H4 (cell line): ENCODE data around the gene ARMCX2. TPM values are rescaled to one million over a fixed set of nuclear protein-coding genes. Genes with fewer than 3 reads are reported as not detected.
"Not testable (repeated sequence)": the region's sequence is repeated elsewhere in the genome, so short reads cannot be mapped to it uniquely, and the experiment has no call there.

Experiments
- DNase-seq: peaks from one replicate; pipeline ENCODE4 v3.0.0-alpha.2; 2015; ENCODE audit warnings: low spot score
- total RNA-seq: library from RNA; depleted of rRNA; stranded (reverse); fragments of >200 nt; shearing (Covaris generic); gene quantifications from 2 replicates; pipeline ENCODE4 v1.2.3, GENCODE V29; 2014; rRNA removed

The ARMCX2 gene
- total RNA-seq, result 1.5 and 5.9 TPM in 2 replicates

DNA sequence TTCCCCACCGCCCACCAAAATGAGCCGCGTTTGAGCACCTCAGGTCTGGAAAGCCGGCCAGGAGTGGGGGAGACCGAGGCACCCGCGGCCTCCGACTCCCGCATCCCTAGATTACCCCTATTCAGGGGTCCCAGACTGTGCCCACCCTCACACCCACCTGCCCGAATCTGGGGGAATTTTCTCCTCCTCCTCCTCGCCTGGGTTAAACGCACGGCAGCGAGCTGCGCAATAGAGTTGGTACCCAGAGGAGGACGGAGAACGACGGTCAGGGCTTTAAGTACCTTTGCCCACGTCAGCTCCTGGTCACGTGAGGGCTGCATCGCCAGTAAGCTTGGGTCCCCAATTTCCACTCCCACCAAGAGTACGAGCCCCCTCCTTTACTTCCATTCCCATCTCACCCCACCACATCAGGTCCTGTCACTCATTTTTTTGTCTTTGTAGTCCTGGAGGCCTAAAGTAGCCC lies at the start of gene ARMCX2:
TSS of gene ARMCX2 (minus strand) at position 250 of the 463 bp plus-strand sequence. CDS start 2,262 bp downstream, outside the sequence.
- DNase-seq, result no peak

DNA sequence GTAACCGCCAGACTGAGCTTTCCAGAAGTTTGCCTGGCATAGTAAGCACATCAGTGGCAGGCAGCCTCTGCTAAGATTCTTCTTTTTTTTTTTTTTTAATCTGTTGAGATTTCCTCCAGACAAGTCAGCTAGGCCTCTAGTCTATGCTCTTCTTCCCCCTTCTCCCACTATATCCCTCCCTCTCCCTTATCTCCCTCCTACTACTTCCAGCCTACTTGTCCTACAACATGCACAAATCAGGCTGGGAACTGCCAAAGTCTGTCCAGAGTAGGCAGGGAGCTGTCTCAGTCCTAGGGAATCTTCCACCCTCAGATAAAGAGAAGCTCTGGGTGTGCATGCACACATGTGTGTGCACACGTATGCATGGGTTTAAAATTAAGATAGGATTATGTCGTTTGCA lies 49.7 kb upstream of the ARMCX2 start:
- DNase-seq, result no peak

DNA sequence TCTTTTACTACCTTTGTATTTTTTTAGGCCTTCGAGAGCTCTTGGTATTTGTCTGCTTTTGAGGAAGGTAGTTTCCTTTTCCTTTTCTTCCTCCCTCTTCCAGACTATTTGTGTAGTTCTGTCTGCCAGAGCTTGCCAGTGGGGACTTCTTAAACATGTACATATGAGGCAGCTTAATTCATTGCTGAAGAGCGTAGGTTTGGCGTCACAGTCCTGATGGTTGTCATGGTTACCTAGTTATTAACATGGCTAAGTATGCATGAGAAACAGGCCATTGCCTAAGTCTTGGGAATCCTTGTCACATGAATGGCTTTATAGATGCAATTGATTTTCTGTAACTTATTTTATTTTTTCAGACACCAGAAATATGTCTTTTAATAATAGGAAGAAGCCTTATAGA lies 48.5 kb upstream of the ARMCX2 start:
- no peak for DNase-seq

DNA sequence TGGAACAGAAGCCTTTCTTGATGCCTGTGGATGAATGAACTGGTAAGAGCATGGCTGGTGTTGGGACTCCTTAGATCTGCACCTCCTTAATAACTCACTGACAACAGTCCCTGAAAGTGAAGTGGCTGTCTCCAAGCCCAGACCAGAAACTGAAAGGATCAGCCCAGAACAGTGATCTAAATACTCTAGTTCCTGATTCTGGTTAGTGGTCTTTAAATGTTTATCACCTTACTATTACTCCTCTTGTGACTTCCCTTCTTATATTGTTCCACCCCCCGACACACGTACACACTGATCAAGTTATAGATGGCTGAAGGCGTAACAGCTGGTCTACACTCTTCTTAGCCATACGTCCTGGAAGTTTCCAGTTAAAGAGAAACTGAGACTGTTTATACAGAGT lies 33.8 kb upstream of the ARMCX2 start:
- no peak for DNase-seq

DNA sequence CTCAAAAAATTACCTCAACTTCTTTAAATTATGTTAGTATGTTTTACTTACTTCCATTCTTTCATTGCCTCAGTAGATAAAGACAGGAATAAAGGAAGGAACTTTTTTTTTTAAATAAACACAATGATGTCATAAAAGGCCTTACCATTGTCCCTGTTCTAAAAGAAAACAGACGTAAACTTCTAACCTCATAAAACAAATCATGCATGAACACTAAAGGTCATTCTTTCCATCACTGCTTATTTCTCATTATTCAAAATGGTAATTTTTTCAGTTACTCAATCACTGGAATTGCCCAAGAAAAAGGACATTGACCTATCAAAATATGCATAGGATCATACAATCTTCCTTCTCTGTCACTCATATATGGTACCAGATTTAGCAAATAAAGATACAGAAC lies 32.2 kb upstream of the ARMCX2 start:
- DNase-seq, result no peak

DNA sequence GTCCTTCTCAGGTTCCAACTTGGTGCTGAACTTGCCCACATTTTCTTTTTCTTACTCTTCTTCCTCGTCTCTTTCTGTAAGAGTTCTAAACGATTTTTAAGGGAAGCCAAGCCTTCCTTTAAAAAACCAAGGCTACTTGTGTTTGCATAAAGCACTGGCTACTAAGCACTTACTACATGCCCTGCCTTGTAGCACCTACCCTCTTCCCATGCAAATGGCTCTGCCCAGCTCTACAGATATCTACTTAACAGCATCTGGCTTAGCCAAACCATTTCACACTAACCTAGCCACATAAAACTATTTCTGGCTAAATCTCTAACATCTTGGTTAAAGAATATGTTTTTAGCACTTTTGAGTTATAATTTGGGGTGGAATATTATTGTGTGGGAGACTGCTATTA lies 26.9 kb upstream of the ARMCX2 start:
- no peak for DNase-seq

DNA sequence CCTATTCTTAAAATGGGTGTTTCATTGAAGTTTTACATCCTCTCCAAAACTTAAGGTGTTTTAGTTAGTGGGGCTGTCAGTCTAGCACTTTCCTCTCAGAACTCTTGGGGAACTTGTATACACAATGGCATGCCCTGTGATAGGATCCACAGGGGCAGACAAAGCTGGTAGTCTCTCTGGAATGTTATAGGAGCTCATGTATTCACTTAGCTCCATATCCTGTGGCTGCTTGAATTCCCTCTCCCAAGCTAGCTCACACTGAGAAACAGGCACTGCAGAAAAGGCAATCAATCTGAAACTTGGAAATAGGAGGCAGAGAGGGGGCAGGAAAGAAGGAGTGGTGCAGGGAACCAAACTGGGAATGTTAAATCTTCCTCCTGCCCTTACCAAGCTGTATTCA lies 26.3 kb upstream of the ARMCX2 start:
- no peak for DNase-seq

DNA sequence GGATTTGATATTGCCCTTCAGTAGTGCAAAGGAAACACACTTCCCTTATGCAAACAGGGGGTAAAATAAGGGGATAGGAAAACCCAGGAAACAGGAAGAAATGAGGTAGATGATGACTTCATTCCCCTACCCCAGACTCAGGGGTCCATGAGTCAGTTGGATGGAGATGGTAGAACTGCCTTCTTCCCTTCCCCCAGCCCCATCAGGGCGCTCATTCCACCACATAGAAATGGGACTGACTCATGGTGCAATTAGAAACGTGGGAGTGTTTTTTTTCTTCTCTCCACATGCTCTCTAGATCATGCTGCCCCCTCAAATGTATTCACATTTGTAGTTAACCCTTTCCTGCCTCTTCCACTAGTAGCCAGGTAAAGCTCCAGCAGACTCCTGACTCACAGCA lies 23.1 kb upstream of the ARMCX2 start:
- peak; percentile 31 for DNase-seq

DNA sequence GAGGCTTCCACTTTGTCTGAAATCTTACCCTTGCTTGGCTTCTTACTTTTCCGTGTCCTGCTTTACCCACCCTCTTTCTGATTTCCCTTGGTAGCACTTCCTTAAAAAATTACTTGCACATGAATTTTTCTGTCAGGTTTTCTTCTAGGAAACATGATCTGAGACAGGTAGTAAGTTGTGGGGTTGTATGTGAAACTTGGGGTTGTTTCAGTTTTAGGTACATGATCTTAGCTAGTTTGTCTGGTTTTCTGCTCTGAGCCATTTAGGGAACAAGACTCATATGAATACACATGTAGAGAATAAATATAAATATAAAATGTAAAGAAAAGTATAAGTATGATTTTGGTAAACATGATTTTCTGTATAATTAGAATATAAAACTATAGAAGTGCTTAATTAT lies 17.4 kb upstream of the ARMCX2 start:
- DNase-seq, result no peak

DNA sequence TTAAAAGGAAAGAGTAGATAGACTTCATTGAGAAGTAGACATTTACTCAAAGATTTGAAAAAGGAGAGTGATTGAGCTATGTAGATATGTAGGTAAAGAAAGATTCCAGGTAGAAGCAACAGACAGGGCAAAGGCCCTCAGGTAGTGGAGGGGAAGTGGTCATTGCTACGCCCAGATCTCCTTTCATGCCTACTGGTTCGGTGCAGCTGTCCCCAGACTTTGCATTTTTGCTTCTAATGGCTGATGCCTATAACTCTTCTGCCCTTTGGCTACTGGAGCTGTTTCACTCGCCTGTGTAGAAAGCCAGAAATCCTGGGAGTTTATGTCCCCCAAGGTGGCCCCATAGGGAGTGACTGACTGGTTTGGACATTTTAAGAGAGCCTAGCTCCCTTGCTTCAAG lies 16.9 kb upstream of the ARMCX2 start:
- DNase-seq, result no peak

DNA sequence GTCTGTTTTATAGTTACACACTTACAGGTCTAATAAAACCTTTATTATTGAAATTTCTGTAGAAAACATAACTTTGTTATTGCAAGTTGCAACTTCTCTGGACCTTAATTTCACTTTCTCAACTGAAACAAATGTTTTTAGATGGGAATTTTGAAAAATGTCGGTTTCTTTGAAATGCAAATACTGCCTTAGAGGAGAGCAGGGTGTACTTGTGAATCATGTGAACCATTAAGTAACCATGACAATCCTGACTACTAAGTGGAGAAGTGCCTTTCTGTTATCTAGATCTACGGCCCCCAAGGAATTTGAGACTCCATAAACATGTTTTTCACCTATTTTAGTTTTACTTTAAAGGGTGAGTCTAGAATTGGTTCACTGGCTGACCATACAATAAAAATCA lies 8.5 kb upstream of the ARMCX2 start:
- no peak for DNase-seq

DNA sequence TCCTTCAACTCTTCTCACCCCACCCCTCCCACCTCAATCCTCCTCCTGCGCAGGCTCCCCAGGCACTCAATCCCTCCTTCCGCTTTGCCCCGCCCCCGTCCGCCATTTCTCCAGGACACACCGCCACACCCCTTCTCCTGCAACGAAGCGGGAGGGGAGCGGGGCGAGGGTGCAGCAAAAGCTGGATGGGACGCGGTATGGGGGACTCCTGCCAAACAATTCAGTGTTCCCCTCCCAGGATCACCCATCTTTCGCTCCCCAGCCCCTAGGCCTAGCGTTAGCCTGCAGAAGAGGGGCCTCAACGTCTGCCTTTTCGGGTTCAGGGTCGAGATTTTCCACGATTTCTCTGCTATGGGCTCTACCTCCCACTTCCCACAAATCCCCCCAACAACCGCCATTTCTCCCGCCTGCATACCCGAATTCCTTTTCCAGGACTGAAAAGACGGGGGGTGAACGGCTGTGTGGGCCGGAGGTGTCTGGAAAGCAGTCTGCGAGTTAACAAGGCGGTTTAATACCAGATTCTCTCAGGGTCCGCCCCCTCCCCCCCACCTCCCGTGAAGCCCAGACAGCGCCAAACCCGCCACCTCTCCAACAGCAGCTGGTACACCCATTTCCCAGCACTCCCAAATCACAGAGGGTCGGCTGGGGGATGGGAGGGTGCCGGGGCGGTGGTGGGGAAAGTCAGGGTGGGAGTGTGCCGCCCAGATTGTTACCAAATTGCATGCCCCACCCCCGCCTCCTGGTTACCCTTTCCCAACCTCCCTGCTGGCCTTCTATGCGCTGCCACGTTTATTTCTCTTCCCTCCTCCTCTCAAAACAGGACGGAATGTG lies 774 bp downstream of the ARMCX2 start:
- peak; percentile 60 for DNase-seq

DNA sequence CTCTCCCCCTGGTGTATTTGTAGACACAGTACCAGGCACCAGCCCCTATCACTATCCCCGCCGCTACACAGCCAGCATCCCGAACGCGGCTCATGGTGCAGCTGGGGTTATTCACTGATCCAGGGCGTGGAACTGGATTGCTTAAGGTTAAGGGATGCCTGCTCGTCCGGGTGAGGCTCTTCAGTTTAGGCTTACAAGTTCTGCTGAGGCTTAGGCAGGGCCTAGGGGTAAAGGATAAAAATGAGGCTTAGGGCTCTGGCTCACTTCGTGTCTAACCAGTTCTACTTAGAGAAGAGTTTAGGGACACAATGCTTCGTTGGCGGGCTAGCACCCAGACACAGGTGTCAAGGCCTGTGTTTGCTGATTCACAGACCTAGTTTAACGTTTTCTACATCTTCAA lies 2.2 kb downstream of the ARMCX2 start:
- no peak for DNase-seq

DNA sequence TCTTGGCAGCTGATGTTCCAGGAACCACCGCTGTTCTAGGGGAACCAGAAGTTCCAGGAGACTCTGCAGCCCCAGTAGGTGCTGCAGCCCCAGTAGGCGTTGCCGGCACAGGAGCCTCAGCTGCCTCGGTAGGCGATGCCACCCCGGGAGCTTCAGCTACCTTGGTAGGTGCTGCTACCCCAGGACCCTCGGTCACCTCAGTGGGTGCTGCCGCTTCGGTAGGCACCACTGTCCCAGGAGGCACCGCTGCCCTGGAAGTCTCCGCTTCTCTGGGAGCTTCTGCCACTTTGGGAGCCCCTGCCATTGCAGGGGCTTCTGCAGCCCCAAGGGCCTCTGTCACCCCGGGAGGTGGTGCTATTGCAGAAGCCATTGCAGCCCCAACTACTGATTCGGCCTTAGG lies 2.8 kb downstream of the ARMCX2 start:
- DNase-seq, result no peak

DNA sequence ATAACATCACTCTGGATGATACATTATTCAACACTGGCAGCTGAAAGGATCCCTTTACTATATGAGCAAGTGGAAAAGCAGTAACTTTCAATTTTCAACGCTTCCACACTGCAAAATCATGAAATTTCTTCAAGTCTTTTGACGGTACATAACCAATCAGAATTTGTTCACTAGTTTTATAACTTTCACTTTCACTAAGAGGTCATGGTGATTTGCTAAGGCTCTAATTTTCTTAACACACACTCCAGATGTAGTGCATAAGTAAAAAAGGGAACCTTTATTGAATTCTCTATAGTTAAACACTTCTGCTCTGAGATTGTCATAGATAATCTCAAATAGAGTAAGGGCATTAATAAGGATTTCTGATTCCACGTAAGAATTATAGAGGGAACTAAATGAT lies 4.1 kb downstream of the ARMCX2 start:
- no peak for DNase-seq

DNA sequence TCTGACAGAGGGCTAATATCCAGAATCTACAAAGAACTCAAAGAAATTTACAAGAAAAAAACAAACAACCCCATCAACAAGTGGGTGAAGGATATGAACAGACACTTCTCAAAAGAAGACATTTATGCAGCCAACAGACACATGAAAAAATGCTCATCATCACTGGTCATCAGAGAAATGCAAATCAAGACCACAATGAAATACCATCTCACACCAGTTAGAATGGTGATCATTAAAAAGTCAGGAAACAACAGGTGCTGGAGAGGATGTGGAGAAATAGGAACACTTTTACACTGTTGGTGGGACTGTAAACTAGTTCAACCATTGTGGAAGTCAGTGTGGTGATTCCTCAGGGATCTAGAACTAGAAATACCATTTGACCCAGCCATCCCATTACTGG lies 11.9 kb downstream of the ARMCX2 start:
- not testable (repeated sequence) for DNase-seq

DNA sequence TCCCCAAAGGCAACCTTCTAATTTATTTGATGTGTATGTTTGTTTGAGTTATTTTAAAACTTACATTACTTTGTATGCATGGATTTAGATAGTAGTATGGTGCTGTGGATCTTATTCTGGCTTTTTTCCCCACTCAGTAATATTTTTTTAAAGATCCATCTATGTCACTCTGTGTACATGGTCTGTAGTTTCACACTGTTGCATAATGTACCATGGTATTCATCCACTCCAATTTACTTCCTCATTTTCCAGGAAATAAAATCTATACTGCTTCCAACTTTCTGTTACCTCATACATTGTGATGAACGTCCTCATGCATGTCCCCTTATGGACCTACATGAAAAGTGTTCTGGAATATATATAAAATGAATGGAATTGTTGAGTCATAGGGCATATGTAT lies 17.6 kb downstream of the ARMCX2 start:
- no peak for DNase-seq

DNA sequence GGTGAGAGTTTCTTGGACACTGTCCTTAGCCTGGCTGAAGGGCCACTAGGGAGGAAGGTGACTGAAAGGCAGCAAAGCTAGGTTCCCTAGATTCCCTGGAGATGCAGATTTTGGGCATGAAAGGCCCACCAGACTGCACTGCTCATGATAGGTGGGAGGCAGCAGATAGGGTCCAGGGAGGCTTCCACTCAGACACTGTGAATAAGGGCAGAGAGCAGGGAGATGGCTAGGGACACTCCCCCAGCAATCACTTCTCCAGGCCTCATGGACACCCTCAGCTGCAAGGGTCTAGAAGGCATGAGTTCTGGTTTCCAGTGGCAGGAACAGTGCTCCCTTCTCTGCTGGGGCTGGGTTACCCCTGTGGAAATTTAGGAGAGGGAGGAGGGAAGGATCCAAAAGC lies 20.1 kb downstream of the ARMCX2 start:
- no peak for DNase-seq

DNA sequence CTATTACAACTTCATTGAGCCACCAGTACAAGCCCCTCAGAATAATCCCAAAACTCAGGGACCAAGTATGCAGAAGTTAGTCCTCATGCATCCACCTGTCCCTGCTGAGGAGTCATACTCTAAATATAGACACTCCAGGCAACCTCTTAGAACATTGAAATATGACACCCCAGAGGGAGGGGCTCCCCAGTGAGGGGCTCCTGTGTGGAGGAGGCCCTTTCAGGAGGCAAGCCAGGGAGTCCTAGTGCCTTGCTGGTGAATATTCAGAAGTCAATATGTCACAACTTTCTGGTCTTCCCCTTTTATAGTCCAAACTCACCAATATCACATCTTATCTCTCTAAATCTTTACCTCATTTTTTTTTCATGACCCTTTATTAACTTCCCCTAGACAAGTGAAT lies 40.3 kb downstream of the ARMCX2 start:
- DNase-seq, result peak; percentile 27

DNA sequence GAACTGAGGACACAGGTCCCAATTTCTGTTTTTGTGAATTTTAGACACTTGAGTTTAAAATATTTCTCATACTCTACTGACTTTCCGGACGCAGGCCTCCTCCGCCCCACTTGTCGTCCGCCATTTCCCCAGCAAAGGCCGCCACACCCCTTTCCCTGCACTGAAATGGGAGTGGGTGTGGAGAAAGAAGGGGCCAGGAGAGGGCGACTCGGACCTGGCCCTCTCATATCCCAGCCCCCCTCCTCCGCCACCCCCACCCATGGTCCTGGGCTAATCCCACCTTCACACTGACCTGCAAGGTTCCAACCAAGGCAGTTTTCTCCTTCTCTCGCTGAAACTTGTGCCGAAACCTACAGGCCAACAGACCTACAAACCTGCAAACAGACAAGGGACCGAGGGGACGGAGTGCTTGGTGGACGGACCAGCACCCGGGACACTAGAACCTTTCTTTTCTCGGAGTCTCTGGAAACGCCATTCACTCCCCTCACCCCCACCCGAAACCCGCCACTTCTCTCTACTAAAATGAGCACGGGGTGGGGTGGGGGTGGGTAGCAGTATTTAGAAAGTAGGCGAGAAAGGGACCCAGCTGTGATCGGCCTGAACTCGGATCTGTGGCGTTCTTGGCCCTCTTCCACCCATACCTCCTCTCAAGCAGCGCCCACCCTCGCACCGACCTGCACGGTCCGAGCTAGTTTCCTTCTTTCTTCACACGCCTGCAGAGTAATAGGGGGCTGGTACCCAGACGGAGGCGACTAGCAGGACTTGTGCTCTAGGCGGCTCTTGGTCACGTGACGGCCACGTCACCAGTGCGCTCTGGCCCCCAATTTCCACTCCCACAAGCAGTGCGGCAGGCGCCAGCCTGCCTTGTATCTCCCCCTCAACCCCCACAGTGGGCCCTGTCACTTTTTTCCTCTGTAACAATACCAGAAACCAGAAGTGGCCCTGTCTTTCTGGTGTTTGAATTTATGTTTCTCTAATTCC lies 42.1 kb downstream of the ARMCX2 start, which contains the start of gene ARMCX6:
TSS of gene ARMCX6 (minus strand) at position 790 of the 981 bp plus-strand sequence. CDS start 1,380 bp downstream, outside the sequence.
- DNase-seq, result peak; percentile 23

DNA sequence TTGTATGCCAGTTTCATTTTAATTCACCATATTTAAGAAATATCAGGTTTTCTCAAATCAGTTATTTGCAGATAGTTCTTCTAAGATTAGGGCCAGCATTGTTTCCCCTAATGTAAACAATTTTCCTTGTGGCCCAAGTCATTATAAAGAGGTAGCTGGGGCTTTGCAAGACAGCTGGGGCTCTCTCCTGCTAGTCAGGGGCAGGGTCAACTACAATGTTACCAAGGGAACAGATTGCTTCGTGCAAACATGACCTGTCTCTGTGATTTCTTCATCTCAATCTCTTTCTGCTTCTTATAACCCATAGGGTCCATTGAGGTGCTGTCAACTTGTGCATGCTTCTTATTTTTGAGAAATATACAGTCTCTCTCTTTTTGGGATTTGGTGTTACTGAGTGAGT lies 53.9 kb downstream of the ARMCX2 start:
- DNase-seq, result no peak
